Measurements from ENCODE around the gene MINDY1.

The MINDY1 gene

DNA sequence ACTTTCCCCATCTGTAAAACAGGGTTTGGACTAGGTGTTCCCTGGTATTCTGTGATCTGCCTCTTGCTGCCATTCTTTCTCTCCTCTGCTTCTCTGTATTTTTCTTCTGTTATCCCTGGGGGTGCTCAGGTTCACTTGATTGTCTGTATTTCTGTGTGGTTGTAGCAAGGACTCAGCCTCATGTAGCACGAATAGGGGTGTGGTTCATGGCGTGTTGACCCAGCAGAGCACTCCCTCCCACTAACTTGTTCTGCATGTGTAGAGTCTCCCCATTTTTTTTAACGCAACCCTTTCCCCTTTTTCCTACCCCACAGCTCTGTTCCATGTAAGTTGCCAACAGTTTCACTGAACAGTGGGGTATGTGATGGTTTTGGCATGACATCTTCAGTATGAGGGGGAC is 28.5 kb upstream of the MINDY1 start:
- Mint-ChIP-seq H3K4me3 (no peak overlapping the region), H3K27me3 (no peaks in the 10 kb centered on the region), H3K36me3 (peaks cover 9% of the 10 kb centered on the region), H3K4me1 (peaks cover 19% of the 10 kb centered on the region), H3K9me3 (no peaks in the 10 kb centered on the region), H3K27ac (peak overlapping the region; percentile 42)

DNA sequence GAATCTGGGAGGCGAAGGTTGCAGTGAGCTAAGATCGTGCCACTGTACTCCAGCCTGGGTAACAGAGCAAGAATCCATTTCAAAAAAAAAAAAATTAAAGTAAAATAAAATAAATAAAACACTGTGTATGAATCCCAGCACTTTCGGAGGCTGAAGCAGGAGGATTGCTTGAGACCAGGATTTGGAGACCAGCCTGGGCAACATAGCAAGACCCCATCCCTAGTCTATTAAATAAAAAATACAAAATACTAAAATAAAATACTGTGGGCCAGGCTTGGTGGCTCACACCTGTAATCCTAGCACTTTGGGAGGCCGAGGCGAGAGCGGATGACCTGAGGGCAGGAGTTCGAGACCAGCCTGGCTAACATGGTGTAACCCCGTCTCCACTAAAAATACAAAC is 25.5 kb upstream of the MINDY1 start:
- H3K4me3 Mint-ChIP-seq: no peak overlapping the region
- H3K27me3 Mint-ChIP-seq: no peaks in the 10 kb centered on the region
- no peak overlapping the region for H3K27ac Mint-ChIP-seq
- peaks cover 18% of the 10 kb centered on the region for H3K4me1 Mint-ChIP-seq
- H3K9me3 Mint-ChIP-seq: no peaks in the 10 kb centered on the region
- H3K36me3 Mint-ChIP-seq: peaks cover 10% of the 10 kb centered on the region

DNA sequence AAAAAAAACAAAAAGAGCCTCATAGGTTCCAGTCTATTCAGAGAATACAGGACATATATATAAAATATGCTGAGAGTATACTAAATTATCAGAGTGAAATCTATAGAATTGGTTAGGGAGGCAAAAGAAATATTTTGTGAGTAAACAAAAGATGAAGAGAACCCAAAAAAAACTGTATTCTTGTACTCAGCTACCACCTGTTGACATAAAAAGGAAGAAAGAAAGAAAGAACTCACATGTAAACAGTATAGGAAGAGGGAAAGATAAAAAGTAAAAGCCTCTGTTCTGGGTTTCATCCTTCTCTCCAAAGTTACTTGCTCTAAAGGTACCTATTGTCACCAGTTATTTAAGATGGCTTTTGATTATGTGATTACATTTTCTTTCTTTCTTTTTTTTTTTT is 19.8 kb upstream of the MINDY1 start:
- H3K9me3 Mint-ChIP-seq: no peaks in the 10 kb centered on the region
- H3K27me3 Mint-ChIP-seq: no peaks in the 10 kb centered on the region
- no peak overlapping the region for H3K27ac Mint-ChIP-seq
- H3K36me3 Mint-ChIP-seq: peaks cover 7% of the 10 kb centered on the region
- no peak overlapping the region for H3K4me3 Mint-ChIP-seq
- peaks cover 6% of the 10 kb centered on the region for H3K4me1 Mint-ChIP-seq

GRCh38 chr1:151024540-151025146 is 17.9 kb upstream of the MINDY1 start:
- Mint-ChIP-seq H3K4me3 (no peak overlapping the region), H3K9me3 (no peaks in the 10 kb centered on the region), H3K27ac (peak overlapping the region; percentile 84)

DNA sequence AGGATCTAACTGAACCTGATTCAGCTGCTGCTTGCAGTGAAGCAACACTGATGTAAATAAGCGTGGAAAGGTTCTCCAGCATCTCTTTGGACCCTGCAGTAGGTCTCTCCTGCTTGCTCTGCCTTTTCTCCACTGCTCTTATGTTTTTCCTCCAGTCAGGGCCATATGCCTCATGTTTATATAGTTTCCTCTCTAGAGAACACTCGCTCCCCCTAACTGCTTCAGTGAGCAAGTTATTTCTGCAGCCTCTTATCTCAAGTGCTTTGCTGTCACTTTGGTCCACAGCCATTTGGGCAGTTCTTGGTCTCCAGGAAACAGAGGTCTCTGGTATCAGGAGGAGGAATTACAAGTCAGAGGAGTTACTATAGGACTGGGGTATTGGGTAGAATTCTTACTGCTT is 6.8 kb upstream of the MINDY1 start:
- Mint-ChIP-seq H3K36me3 (peaks cover 3% of the 10 kb centered on the region), H3K27me3 (no peaks in the 10 kb centered on the region), H3K9me3 (no peaks in the 10 kb centered on the region), H3K4me1 (peaks cover 47% of the 10 kb centered on the region), H3K4me3 (no peak overlapping the region), H3K27ac (no peak overlapping the region)

More at GRCh38 chr1:151024540-151025146, 17.9 kb upstream of the MINDY1 start:
- Mint-ChIP-seq H3K27me3 (no peaks in the 10 kb centered on the region), H3K4me1 (peaks cover 6% of the 10 kb centered on the region), H3K36me3 (peaks cover 6% of the 10 kb centered on the region)

DNA sequence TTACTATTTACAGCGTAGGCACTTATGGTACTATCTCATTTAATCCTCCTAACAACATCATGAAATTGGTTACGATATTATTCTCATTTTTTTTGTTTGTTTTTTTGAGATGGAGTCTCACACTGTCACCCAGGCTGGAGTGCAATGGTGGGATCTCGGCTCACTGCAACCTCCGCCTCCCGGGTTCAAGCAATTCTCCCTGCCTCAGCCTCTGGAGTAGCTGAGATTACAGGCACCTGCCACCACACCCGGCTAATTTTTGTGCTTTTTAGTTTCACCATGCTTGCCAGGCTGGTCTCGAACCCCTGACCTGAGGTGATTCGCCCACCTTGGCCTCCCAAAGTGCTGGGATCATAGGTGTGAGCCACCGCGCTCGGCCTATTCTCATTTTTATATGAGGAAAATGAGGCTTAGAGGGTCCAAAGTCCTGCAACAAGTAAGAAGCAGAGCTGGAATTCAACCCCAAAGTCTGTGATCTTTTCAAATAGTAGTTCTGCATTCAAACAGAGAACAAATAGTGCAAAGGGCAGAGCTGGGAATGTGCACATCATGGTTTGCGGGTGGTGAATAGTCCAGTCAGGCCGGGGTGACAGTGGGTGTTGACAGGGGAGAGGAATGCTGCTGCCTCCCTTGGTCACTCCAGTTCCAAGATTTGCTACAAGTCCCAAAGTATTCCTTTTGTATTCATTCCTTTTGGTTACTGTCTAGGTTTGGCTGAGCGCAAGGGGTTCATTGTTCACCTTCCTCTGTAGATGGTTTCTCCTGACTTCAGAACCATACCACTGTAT is 6.2 kb upstream of the MINDY1 start:
- Mint-ChIP-seq H3K36me3 (peaks cover 3% of the 10 kb centered on the region), H3K4me3 (no peak overlapping the region)

GRCh38 chr1:151011154-151011850 is 4.6 kb upstream of the MINDY1 start:
- no peaks in the 10 kb centered on the region for H3K27me3 Mint-ChIP-seq
- peak overlapping the region; percentile 16 for H3K4me3 Mint-ChIP-seq
- peaks cover 3% of the 10 kb centered on the region for H3K36me3 Mint-ChIP-seq
- H3K27ac Mint-ChIP-seq: peak overlapping the region; percentile 19
- peaks cover 65% of the 10 kb centered on the region for H3K4me1 Mint-ChIP-seq
- H3K9me3 Mint-ChIP-seq: no peaks in the 10 kb centered on the region

More for the DNA sequence above, 6.2 kb upstream of the MINDY1 start:
- H3K9me3 Mint-ChIP-seq: no peaks in the 10 kb centered on the region
- H3K27me3 Mint-ChIP-seq: no peaks in the 10 kb centered on the region
- H3K4me1 Mint-ChIP-seq: peaks cover 53% of the 10 kb centered on the region
- peak overlapping the region; percentile 59 for H3K27ac Mint-ChIP-seq

GRCh38 chr1:151010346-151010726 is 3.6 kb upstream of the MINDY1 start:
- no peak overlapping the region for H3K27ac Mint-ChIP-seq

DNA sequence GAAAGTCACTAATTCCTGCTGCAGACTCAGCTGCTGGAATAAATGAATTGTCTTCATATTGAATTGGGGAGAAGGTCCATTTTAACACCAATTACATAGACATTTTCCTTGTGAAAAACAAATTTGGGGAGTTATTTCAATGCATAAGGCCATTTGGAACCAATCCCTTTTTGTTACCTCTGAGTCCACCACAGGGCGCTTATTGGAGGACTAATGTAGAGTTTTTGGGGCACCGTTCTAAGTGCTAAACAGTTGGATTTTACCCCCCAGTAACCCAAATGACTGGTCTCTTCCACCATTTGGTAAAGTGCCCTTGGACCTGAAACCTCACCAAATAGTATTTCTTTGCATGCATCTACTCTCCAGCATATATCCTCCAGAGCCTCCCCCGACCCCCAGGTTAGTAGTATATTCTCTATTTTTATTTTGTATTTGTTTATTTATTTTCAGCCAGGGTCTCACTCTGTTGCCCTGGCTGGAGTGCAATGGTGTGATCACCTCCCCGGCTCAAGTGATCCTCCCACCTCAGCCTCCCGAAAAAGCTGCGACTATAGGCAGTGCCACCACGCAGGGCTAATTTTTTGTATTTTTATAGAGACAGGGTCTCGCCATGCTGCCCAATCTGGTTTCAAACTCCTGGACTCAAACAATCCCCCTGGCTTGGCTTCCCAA is 3.1 kb upstream of the MINDY1 start:
- Mint-ChIP-seq H3K27me3 (no peaks in the 10 kb centered on the region), H3K4me1 (peaks cover 76% of the 10 kb centered on the region), H3K9me3 (no peaks in the 10 kb centered on the region), H3K4me3 (peak overlapping the region; percentile 89), H3K27ac (no peak overlapping the region), H3K36me3 (peaks cover 3% of the 10 kb centered on the region)

More at GRCh38 chr1:151010346-151010726, 3.6 kb upstream of the MINDY1 start:
- Mint-ChIP-seq H3K27me3 (no peaks in the 10 kb centered on the region), H3K4me3 (no peak overlapping the region), H3K4me1 (peaks cover 75% of the 10 kb centered on the region), H3K9me3 (no peaks in the 10 kb centered on the region), H3K36me3 (peaks cover 3% of the 10 kb centered on the region)

- Mint-ChIP-seq H3K4me1 (peaks cover 78% of the 10 kb centered on the region), H3K9me3 (no peaks in the 10 kb centered on the region), H3K36me3 (peaks cover 3% of the 10 kb centered on the region), H3K27me3 (no peaks in the 10 kb centered on the region), H3K4me3 (peak overlapping the region; percentile 89), H3K27ac (peak overlapping the region; percentile 97)
These were observed 2.5 kb upstream of the MINDY1 start for GRCh38 chr1:151009206-151009587.

GRCh38 chr1:151008244-151009205 is 1.8 kb upstream of the MINDY1 start, which contains the start of gene PRUNE1:
PRUNE1 (plus strand) TSS chr1:151008449; CDS start chr1:151008633, 184 bp downstream.
- Mint-ChIP-seq H3K4me1 (peaks cover 79% of the 10 kb centered on the region), H3K27me3 (no peaks in the 10 kb centered on the region), H3K36me3 (peaks cover 3% of the 10 kb centered on the region), H3K27ac (peak within 1 kb of the TSS; percentile 97), H3K9me3 (no peaks in the 10 kb centered on the region), H3K4me3 (peak within 1 kb of the TSS; percentile 89)

- Mint-ChIP-seq H3K9me3 (no peaks in the 10 kb centered on the region), H3K27ac (peak overlapping the region; percentile 97), H3K4me1 (peaks cover 77% of the 10 kb centered on the region), H3K36me3 (peaks cover 3% of the 10 kb centered on the region), H3K4me3 (peak overlapping the region; percentile 89), H3K27me3 (no peaks in the 10 kb centered on the region)
These were observed 1.1 kb upstream of the MINDY1 start for GRCh38 chr1:151007853-151008243.

GRCh38 chr1:151005729-151006319 is 878 bp downstream of the MINDY1 start:
- H3K36me3 Mint-ChIP-seq: no peaks in the 10 kb centered on the region
- H3K27me3 Mint-ChIP-seq: no peaks in the 10 kb centered on the region
- H3K4me1 Mint-ChIP-seq: peaks cover 80% of the 10 kb centered on the region
- H3K9me3 Mint-ChIP-seq: no peaks in the 10 kb centered on the region
- peak overlapping the region; percentile 97 for H3K27ac Mint-ChIP-seq
- peak overlapping the region; percentile 89 for H3K4me3 Mint-ChIP-seq

DNA sequence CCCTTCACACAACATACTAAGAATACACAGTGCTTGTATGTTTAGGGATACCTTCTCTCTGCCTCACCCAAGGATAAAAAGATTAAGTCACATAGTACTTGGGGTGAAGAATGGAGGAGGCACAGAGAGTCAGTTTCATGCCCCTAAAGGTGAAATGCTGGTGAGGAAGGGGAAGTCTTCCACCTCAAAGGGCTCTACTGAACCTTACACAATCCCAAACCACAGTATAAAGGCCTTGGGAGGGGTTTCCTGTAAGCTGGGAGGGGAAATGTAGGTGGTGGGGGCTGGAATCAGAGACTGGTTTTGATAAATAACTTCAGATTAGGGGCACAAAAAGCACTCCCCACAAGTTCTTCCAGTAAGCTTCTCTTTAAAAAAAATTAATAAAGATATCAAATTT is 3.5 kb downstream of the MINDY1 start:
- H3K4me3 Mint-ChIP-seq: peak overlapping the region; percentile 78
- H3K36me3 Mint-ChIP-seq: peaks cover 3% of the 10 kb centered on the region
- no peaks in the 10 kb centered on the region for H3K27me3 Mint-ChIP-seq
- no peaks in the 10 kb centered on the region for H3K9me3 Mint-ChIP-seq
- H3K27ac Mint-ChIP-seq: peak overlapping the region; percentile 99
- peaks cover 73% of the 10 kb centered on the region for H3K4me1 Mint-ChIP-seq

All from activated naive CD4-positive, alpha-beta T cell treated with anti-CD3 and anti-CD28 coated beads, Interleukin-2, amount 50 U/mL, for 24 hours (primary cell).